ENCODE measurements around the gene KCNQ1OT1. TPM values are rescaled to one million over a fixed set of nuclear protein-coding genes. Genes with fewer than 3 reads are reported as not detected.

The KCNQ1OT1 gene
- total RNA-seq, 1 donor from 2014 or later: 14.3 TPM

- no peak for TF ChIP-seq CTCF (IDR thresholded peaks at IDR 0.05; ENCODE audit: partially characterized antibody, unreplicated experiment)
- peaks cover 18% of the 10 kb centered on the region for H3K4me1 Mint-ChIP-seq (ENCODE audit: low read depth, unreplicated experiment)
- H3K27me3 Mint-ChIP-seq (ENCODE audit: unreplicated experiment): peaks cover 16% of the 10 kb centered on the region
- no peak overlapping the region for H3K4me3 Mint-ChIP-seq (ENCODE audit: unreplicated experiment)
- DNase-seq: no peak
- no peaks in the 10 kb centered on the region for H3K36me3 Mint-ChIP-seq (ENCODE audit: unreplicated experiment)
- H3K9me3 Mint-ChIP-seq (ENCODE audit: unreplicated experiment): peaks cover 7% of the 10 kb centered on the region
- no peak overlapping the region for H3K27ac Mint-ChIP-seq (ENCODE audit: unreplicated experiment)
These were observed 30.9 kb downstream of the KCNQ1OT1 start for GRCh38 chr11:2668876-2669275.

GRCh38 chr11:2667940-2668339 lies 31.9 kb downstream of the KCNQ1OT1 start:
- no peaks in the 10 kb centered on the region for H3K36me3 Mint-ChIP-seq (ENCODE audit: unreplicated experiment)
- no peak overlapping the region for H3K4me3 Mint-ChIP-seq (ENCODE audit: unreplicated experiment)
- H3K27ac Mint-ChIP-seq (ENCODE audit: unreplicated experiment): no peak overlapping the region
- TF ChIP-seq CTCF (IDR thresholded peaks at IDR 0.05; ENCODE audit: partially characterized antibody, unreplicated experiment): no peak
- H3K9me3 Mint-ChIP-seq (ENCODE audit: unreplicated experiment): peaks cover 10% of the 10 kb centered on the region
- H3K27me3 Mint-ChIP-seq (ENCODE audit: unreplicated experiment): peaks cover 16% of the 10 kb centered on the region
- DNase-seq: no peak
- peaks cover 18% of the 10 kb centered on the region for H3K4me1 Mint-ChIP-seq (ENCODE audit: low read depth, unreplicated experiment)

GRCh38 chr11:2666828-2667570 lies 32.8 kb downstream of the KCNQ1OT1 start:
- Mint-ChIP-seq H3K9me3 (ENCODE audit: unreplicated experiment) (peaks cover 15% of the 10 kb centered on the region), H3K27ac (ENCODE audit: unreplicated experiment) (no peak overlapping the region), H3K36me3 (ENCODE audit: unreplicated experiment) (peaks cover 5% of the 10 kb centered on the region), H3K27me3 (ENCODE audit: unreplicated experiment) (peaks cover 19% of the 10 kb centered on the region), H3K4me1 (ENCODE audit: low read depth, unreplicated experiment) (peaks cover 18% of the 10 kb centered on the region), H3K4me3 (ENCODE audit: unreplicated experiment) (no peak overlapping the region)
- TF ChIP-seq CTCF (IDR thresholded peaks at IDR 0.05; ENCODE audit: partially characterized antibody, unreplicated experiment): no peak
- no peak for DNase-seq

GRCh38 chr11:2666401-2666741 lies 33.4 kb downstream of the KCNQ1OT1 start:
- Mint-ChIP-seq H3K4me3 (ENCODE audit: unreplicated experiment) (no peak overlapping the region), H3K9me3 (ENCODE audit: unreplicated experiment) (peaks cover 15% of the 10 kb centered on the region), H3K27me3 (ENCODE audit: unreplicated experiment) (peaks cover 18% of the 10 kb centered on the region), H3K36me3 (ENCODE audit: unreplicated experiment) (peaks cover 5% of the 10 kb centered on the region), H3K27ac (ENCODE audit: unreplicated experiment) (no peak overlapping the region), H3K4me1 (ENCODE audit: low read depth, unreplicated experiment) (peaks cover 18% of the 10 kb centered on the region)
- TF ChIP-seq CTCF (IDR thresholded peaks at IDR 0.05; ENCODE audit: partially characterized antibody, unreplicated experiment): no peak
- no peak for DNase-seq

- TF ChIP-seq CTCF (IDR thresholded peaks at IDR 0.05; ENCODE audit: partially characterized antibody, unreplicated experiment): no peak
- Mint-ChIP-seq H3K27ac (ENCODE audit: unreplicated experiment) (no peak overlapping the region), H3K4me1 (ENCODE audit: low read depth, unreplicated experiment) (peaks cover 14% of the 10 kb centered on the region), H3K9me3 (ENCODE audit: unreplicated experiment) (peaks cover 18% of the 10 kb centered on the region), H3K27me3 (ENCODE audit: unreplicated experiment) (peaks cover 20% of the 10 kb centered on the region), H3K36me3 (ENCODE audit: unreplicated experiment) (peaks cover 11% of the 10 kb centered on the region), H3K4me3 (ENCODE audit: unreplicated experiment) (no peak overlapping the region)
- DNase-seq: no peak
These were observed 34.0 kb downstream of the KCNQ1OT1 start for GRCh38 chr11:2665526-2666400.

Data from glutamatergic neuron (in vitro differentiated cells).